ENCODE data around the gene HOXD8.

Gene HOXD8

GRCh38 chr2:176159663-176160250 is 30.3 kb downstream of the HOXD8 start:
- DNase-seq (ENCODE audit: low read depth in 3 of 3): no peak

GRCh38 chr2:176160251-176160985 is 30.9 kb downstream of the HOXD8 start:
- no peak for DNase-seq (ENCODE audit: low read depth in 3 of 3)

- no peak for DNase-seq (ENCODE audit: low read depth in 3 of 3)
Measured at GRCh38 chr2:176160986-176161824, 31.7 kb downstream of the HOXD8 start.

- no peak for DNase-seq (ENCODE audit: low read depth in 3 of 3)
Measured at GRCh38 chr2:176161825-176162626, 32.5 kb downstream of the HOXD8 start.

- DNase-seq (ENCODE audit: low read depth in 3 of 3): no peak
Measured at GRCh38 chr2:176162911-176163671, 33.6 kb downstream of the HOXD8 start.

- no peak for DNase-seq (ENCODE audit: low read depth in 3 of 3)
Measured at GRCh38 chr2:176163672-176164056, 34.2 kb downstream of the HOXD8 start.

- DNase-seq (ENCODE audit: low read depth in 3 of 3): no peak
Measured at GRCh38 chr2:176164201-176164600, 34.7 kb downstream of the HOXD8 start.

GRCh38 chr2:176164611-176165369 is 35.3 kb downstream of the HOXD8 start:
- no peak for DNase-seq (ENCODE audit: low read depth in 3 of 3)

GRCh38 chr2:176165370-176166050 is 36.0 kb downstream of the HOXD8 start:
- no peak for DNase-seq (ENCODE audit: low read depth in 3 of 3)

GRCh38 chr2:176166272-176166671 is 36.8 kb downstream of the HOXD8 start:
- no peak for DNase-seq (ENCODE audit: low read depth in 3 of 3)

- no peak for DNase-seq (ENCODE audit: low read depth in 3 of 3)
Measured at GRCh38 chr2:176167398-176167797, 37.9 kb downstream of the HOXD8 start.

GRCh38 chr2:176169181-176169580 is 39.7 kb downstream of the HOXD8 start:
- DNase-seq (ENCODE audit: low read depth in 3 of 3): no peak

- no peak for DNase-seq (ENCODE audit: low read depth in 3 of 3)
Measured at GRCh38 chr2:176169711-176170110, 40.2 kb downstream of the HOXD8 start.

GRCh38 chr2:176170602-176171305 is 41.2 kb downstream of the HOXD8 start:
- DNase-seq (ENCODE audit: low read depth in 3 of 3): no peak

GRCh38 chr2:176171351-176172006 is 42.0 kb downstream of the HOXD8 start:
- no peak for DNase-seq (ENCODE audit: low read depth in 3 of 3)

- no peak for DNase-seq (ENCODE audit: low read depth in 3 of 3)
Measured at GRCh38 chr2:176172007-176172894, 42.7 kb downstream of the HOXD8 start.

GRCh38 chr2:176172895-176173566 is 43.5 kb downstream of the HOXD8 start:
- DNase-seq (ENCODE audit: low read depth in 3 of 3): no peak
